Upper lobe of right lung (tissue), 1 donor: ENCODE data around the gene FBRSL1. TPM values are rescaled to one million over a fixed set of nuclear protein-coding genes. Genes with fewer than 3 reads are reported as not detected.

Experiments used
- ATAC-seq: fragments of 200-7000 bp; cut with Tn5 transposase; one replicate; pipeline ENCODE4 v1.9.1; 2020; ENCODE audit warnings: mild to moderate bottlenecking, moderate library complexity
- DNase-seq: peaks from one replicate; pipeline ENCODE4 v3.0.0-alpha.2; 2020
- H3K27ac ChIP-seq: fragments of 200-600 bp; one replicate; pipeline ENCODE4 v1.8.0; 2022
- H3K27me3 ChIP-seq: fragments of 200-600 bp; one replicate; pipeline ENCODE4 v1.8.0; 2022; ENCODE audit warnings: mild to moderate bottlenecking
- H3K36me3 ChIP-seq: fragments of 200-600 bp; one replicate; pipeline ENCODE4 v1.8.0; 2022
- H3K4me1 ChIP-seq: fragments of 200-600 bp; one replicate; pipeline ENCODE4 v1.8.0; 2022
- H3K4me3 ChIP-seq: fragments of 200-600 bp; one replicate; pipeline ENCODE4 v1.8.0; 2022; ENCODE audit warnings: mild to moderate bottlenecking
- H3K9me3 ChIP-seq: fragments of 200-600 bp; one replicate; pipeline ENCODE4 v1.8.0; 2022
- intact Hi-C: fragments of 100-400 bp; cut with DNase I; formaldehyde crosslinking; loops from one replicate; pipeline ENCODE4 v1.11.0; 2022
- total RNA-seq: library from RNA; stranded (reverse); fragmentation: NEBNext Ultra II Directional; extraction: Animal tissue kit (Norgen Biotek cat#: 25700); gene quantifications from one replicate; pipeline ENCODE4 v1.2.1, GENCODE V29; 2021
- TF ChIP-seq, protein P1 (sequence below): fragments of 200-600 bp; IDR thresholded peaks from one replicate; pipeline ENCODE4 v1.8.0; 2022; ENCODE audit warnings: antibody characterized with exemption
- donor health status: DM: no; HTN: yes; CAD: no; lungs with severe emphysema.

FBRSL1 gene
- total RNA-seq, 1 donor from 2014 or later: 49.5 TPM

DNA sequence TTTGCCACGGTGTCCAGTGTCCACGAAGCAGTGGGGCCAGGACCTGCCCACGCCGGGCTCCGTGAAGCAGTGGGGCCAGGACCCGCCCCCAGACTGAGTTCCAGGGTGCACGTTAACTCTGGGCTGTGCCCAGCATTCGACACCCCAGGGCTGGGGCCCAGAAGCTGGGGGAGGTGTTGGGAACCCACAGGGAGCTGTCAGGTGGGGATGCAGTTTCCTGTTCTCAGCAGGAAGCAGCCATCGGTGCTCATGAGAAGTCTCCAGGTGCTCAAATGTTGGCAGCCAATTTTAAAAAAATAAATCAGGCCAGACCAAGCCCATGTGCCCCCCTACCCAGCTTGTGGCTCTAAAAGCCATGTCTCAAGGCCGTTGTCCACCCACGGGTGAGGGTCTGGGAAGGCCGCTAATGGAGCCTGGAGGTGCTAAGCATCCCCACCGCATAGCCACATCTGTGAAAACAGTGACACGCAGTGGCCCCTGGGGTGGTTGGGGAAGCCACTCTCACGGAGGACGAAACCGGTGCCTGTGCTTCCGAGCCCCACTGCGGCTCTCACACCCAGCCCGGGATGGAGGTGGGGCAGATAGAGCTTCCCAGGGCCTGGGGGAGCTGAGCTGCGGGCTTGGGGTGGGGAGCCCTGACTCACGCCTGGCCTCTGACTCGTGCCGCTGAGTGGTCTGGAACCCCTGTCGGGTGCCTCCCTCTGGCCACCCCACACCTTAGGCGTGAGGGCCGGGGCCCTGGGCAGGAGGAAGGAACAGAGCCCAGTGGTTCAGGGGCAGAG, 53.5 kb downstream of the FBRSL1 start:
- Histone ChIP-seq H3K27ac (no peak overlapping the region), H3K36me3 (peaks cover 7% of the 10 kb centered on the region), H3K27me3 (no peaks in the 10 kb centered on the region), H3K4me3 (no peak overlapping the region), H3K9me3 (no peaks in the 10 kb centered on the region), H3K4me1 (no peaks in the 10 kb centered on the region)
- DNase-seq: no peak
- ATAC-seq: peak; percentile 27
- intact Hi-C loops: no loop called here
- TF ChIP-seq, protein P1, sequence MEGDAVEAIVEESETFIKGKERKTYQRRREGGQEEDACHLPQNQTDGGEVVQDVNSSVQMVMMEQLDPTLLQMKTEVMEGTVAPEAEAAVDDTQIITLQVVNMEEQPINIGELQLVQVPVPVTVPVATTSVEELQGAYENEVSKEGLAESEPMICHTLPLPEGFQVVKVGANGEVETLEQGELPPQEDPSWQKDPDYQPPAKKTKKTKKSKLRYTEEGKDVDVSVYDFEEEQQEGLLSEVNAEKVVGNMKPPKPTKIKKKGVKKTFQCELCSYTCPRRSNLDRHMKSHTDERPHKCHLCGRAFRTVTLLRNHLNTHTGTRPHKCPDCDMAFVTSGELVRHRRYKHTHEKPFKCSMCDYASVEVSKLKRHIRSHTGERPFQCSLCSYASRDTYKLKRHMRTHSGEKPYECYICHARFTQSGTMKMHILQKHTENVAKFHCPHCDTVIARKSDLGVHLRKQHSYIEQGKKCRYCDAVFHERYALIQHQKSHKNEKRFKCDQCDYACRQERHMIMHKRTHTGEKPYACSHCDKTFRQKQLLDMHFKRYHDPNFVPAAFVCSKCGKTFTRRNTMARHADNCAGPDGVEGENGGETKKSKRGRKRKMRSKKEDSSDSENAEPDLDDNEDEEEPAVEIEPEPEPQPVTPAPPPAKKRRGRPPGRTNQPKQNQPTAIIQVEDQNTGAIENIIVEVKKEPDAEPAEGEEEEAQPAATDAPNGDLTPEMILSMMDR: no peak

DNA sequence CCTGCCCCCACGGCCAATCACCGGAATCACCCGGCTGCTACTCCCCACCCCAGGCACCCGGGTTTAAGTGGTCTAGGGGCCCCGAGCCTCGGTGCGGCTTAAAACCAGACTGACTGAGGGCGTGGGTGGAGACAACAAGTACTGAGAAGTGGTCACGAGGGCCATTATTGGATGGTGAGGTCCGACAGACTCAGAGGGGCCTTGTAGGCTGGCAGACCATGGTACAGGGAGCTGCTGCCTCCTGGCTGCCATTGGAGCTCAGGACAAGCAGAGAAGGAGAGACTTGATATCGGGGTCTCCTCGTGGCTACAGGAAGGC, 54.1 kb downstream of the FBRSL1 start:
- Histone ChIP-seq H3K4me1 (no peaks in the 10 kb centered on the region), H3K9me3 (no peaks in the 10 kb centered on the region), H3K27ac (no peak overlapping the region), H3K27me3 (no peaks in the 10 kb centered on the region), H3K36me3 (peaks cover 12% of the 10 kb centered on the region), H3K4me3 (no peak overlapping the region)
- no peak for ATAC-seq
- DNase-seq: no peak
- TF ChIP-seq, protein P1: no peak
- intact Hi-C loops: no loop called here

DNA sequence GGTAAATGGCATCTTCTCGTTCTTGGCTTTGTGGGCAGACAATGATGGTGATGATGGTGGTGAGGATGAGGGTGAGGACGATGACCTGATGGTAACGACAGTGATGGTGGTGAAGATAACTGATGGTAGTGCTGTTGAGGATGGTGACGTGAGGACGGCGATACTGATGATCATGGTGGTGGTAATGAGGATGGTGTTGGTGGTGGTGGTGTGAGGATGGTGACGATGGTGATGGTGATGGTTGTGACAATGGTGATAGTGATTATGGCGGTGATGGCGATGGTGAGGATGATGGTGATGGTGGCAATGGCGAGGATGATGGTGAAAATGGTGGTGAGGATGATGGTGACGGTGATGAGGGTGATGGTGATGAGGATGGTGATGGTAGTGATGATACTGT, 54.5 kb downstream of the FBRSL1 start:
- Histone ChIP-seq H3K4me3 (no peak overlapping the region), H3K36me3 (peaks cover 13% of the 10 kb centered on the region), H3K27ac (no peak overlapping the region), H3K4me1 (no peaks in the 10 kb centered on the region), H3K27me3 (no peaks in the 10 kb centered on the region), H3K9me3 (no peaks in the 10 kb centered on the region)
- no peak for DNase-seq
- TF ChIP-seq, protein P1: no peak
- no peak for ATAC-seq
- intact Hi-C loops: no loop called here

DNA sequence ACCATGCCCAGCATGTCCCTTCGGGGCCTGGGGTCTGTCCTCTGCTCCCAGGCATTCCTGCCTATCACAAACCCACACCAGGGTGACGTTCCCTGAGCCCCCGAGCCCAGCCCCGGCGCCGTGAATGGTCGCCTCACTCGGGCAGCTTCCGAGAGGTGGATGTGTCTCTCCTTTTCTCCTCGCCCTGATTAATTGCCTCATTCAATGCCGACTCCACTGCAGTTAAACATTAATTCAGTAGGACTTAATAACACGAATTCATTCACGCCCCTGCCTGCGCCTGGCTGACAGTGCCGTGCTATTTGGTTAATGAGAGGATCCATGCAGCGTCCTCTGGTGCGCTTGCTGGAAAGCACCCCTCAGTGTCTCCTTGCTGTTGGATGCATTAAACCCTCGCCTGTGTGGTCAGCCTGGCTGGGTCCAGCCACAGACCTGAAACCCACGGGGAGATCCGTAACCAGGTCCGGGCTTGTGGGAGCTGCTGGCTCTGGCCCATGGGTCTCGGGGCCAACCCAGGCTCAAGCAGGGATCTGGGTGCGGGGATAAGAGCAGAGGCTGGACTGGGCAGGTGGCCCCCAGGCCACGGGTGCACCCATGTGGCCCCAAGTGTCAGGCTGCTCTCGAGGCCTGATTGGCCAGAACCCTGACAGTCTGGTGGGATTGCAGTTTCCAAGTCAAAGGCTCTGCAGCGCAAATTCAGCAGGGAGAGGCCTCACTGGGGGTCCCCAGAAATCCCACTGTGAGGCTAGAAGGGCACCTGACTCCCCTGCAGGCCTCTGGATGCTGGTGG, 55.4 kb downstream of the FBRSL1 start:
- TF ChIP-seq, protein P1: no peak
- DNase-seq (no peak), ATAC-seq (no peak)
- intact Hi-C loops: no loop called here
- Histone ChIP-seq H3K9me3 (no peaks in the 10 kb centered on the region), H3K27ac (no peak overlapping the region), H3K36me3 (peaks cover 13% of the 10 kb centered on the region), H3K4me1 (no peaks in the 10 kb centered on the region), H3K4me3 (no peak overlapping the region), H3K27me3 (no peaks in the 10 kb centered on the region)

DNA sequence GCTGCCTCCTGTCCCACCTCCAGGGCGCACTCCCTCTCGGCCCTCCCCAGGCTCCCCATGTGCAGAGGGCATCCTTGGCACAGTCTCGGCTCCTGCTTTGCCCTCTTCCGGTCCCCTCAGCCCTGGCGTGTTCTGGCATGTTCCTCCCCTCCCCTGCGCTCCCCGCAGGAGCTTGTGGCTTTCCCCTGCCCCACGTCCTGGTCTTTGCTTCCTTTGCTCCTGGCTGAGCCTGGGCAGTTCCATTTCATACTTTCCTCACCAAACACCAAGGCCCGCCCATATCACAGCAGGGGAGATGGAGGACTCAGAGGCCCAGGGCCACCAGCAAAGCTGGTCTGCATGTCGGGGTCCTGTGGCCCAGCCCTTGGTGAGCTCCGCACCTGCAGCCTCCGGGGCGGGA, 56.0 kb downstream of the FBRSL1 start:
- no peak overlapping the region for H3K4me3 ChIP-seq
- no peaks in the 10 kb centered on the region for H3K9me3 ChIP-seq
- H3K36me3 ChIP-seq: peaks cover 13% of the 10 kb centered on the region
- H3K27me3 ChIP-seq: no peaks in the 10 kb centered on the region
- TF ChIP-seq, protein P1: no peak
- H3K27ac ChIP-seq: no peak overlapping the region
- H3K4me1 ChIP-seq: no peaks in the 10 kb centered on the region
- no peak for DNase-seq
- intact Hi-C loops: no loop called here
- no peak for ATAC-seq
